Stimulated activated CD4-positive, alpha-beta T cell treated with anti-CD3 and anti-CD28 coated beads, Interleukin-12 subunit alpha, Interleukin-12 subunit beta, amount 100 ng/mL, for 4 hours (primary cell): ENCODE data around the gene CENPM.
A peak's percentile ranks its signal among the peaks of the same experiment; 100 is the strongest.
"Not testable (repeated sequence)": the region's sequence is repeated elsewhere in the genome, so short reads cannot be mapped to it uniquely, and the experiment has no call there.

Source experiments
- DNase-seq: peaks from one replicate; pipeline ENCODE4 v3.0.0-alpha.2; 2020

CENPM gene

GRCh38 chr22:41964112-41964491, 17.1 kb upstream of the CENPM start:
- no peak for DNase-seq

- no peak for DNase-seq
Observed at GRCh38 chr22:41963453-41964111, 16.6 kb upstream of the CENPM start.

GRCh38 chr22:41957941-41958556, 11.1 kb upstream of the CENPM start:
- DNase-seq: no peak

GRCh38 chr22:41952713-41953112, 5.8 kb upstream of the CENPM start:
- no peak for DNase-seq

GRCh38 chr22:41951898-41952474, 5.0 kb upstream of the CENPM start, which contains the start of gene SMIM45:
SMIM45 (plus strand) TSS chr22:41952150.
- no peak for DNase-seq

- no peak for DNase-seq
Observed at GRCh38 chr22:41949297-41949965, 2.5 kb upstream of the CENPM start.

- DNase-seq: not testable (repeated sequence)
Observed at GRCh38 chr22:41948928-41949296, 2.0 kb upstream of the CENPM start.

- DNase-seq: no peak
Observed at GRCh38 chr22:41948142-41948541, 1.2 kb upstream of the CENPM start.

GRCh38 chr22:41947424-41948080, 600 bp upstream of the CENPM start:
- no peak for DNase-seq

- no peak for DNase-seq
Observed at GRCh38 chr22:41943661-41944209, 3.2 kb downstream of the CENPM start.

- DNase-seq: peak; percentile 81
Observed at GRCh38 chr22:41940832-41941765, 5.9 kb downstream of the CENPM start.

GRCh38 chr22:41939981-41940831, 6.7 kb downstream of the CENPM start:
- DNase-seq: peak; percentile 83

GRCh38 chr22:41936894-41937169, 10.1 kb downstream of the CENPM start:
- no peak for DNase-seq

- no peak for DNase-seq
Observed at GRCh38 chr22:41935509-41935908, 11.4 kb downstream of the CENPM start.

GRCh38 chr22:41935015-41935351, 12.0 kb downstream of the CENPM start:
- DNase-seq: no peak

GRCh38 chr22:41934284-41935014, 12.5 kb downstream of the CENPM start:
- no peak for DNase-seq

GRCh38 chr22:41933411-41934177, 13.4 kb downstream of the CENPM start:
- DNase-seq: no peak

- no peak for DNase-seq
Observed at GRCh38 chr22:41932353-41932752, 14.6 kb downstream of the CENPM start.

GRCh38 chr22:41931701-41932269, 15.2 kb downstream of the CENPM start:
- no peak for DNase-seq
